ENCODE results near the gene TDRD6. TPM values are rescaled to one million over a fixed set of nuclear protein-coding genes. Genes with fewer than 3 reads are reported as not detected.

Gene TDRD6
- total and polyA plus RNA-seq, 2 donors (not counting 3 experiments of a cell fraction or from before 2014, with no cell fraction given): under 0.01 TPM; not detected in 1

- DNase-seq (ENCODE audit: low read depth, low spot score): no peak
- H3K4me3 ChIP-seq (replicated peaks in 1 of 3; ENCODE audit: insufficient read depth in 1 of 3, low read depth in 1 of 3, low read length in 3 of 3): no peak overlapping the region
- intact Hi-C loops (cut with micrococcal nuclease) (no loop called here), dilution Hi-C loops (cut with MboI; ENCODE audit: extremely low pct_ligation_motif_present, low sequenced_read_pairs) (no loop called here)
- H3K79me2 ChIP-seq (ENCODE audit: control insufficient read depth, insufficient read depth, low read length): no peaks in the 10 kb centered on the region
- H4K20me1 ChIP-seq (replicated peaks; ENCODE audit: control insufficient read depth, extremely low read depth, insufficient read depth, low read length): no peaks in the 10 kb centered on the region
- no peaks in the 10 kb centered on the region for H3K36me3 ChIP-seq (ENCODE audit: control insufficient read depth in 2 of 2, extremely low read depth in 1 of 2, insufficient read depth in 2 of 2, low read length in 2 of 2)
- TF ChIP-seq FOS (IDR thresholded peaks at IDR 0.05; ENCODE audit: borderline replicate concordance, insufficient read depth, low read length) (no peak), POLR2A (IDR thresholded peaks at IDR 0.05; ENCODE audit: low read depth, low read length) (no peak), MAX (IDR thresholded peaks at IDR 0.05; ENCODE audit: insufficient read depth, insufficient read length) (no peak), JUN (IDR thresholded peaks at IDR 0.05; ENCODE audit: borderline replicate concordance, insufficient read depth, insufficient read length, low read depth) (no peak), EZH2 (IDR thresholded peaks at IDR 0.05; ENCODE audit: borderline replicate concordance, low read depth, low read length, severe bottlenecking) (no peak), GATA2 (IDR thresholded peaks at IDR 0.05; ENCODE audit: insufficient read depth, insufficient read length, low read depth, low read length) (no peak), MYC (IDR thresholded peaks at IDR 0.05; ENCODE audit: low read depth, low read length) (no peak), CTCF (IDR thresholded peaks at IDR 0.05; ENCODE audit: extremely low read depth in 1 of 2, insufficient read depth in 1 of 2, low read depth in 1 of 2, low read length in 2 of 2) (no peak), POLR2AphosphoS5 (IDR thresholded peaks at IDR 0.05; ENCODE audit: insufficient read depth, low read depth, low read length) (no peak)
- no peaks in the 10 kb centered on the region for H3K9me1 ChIP-seq (replicated peaks; ENCODE audit: control insufficient read depth, extremely low read depth, insufficient read depth, low read length)
- POLR2A ChIA-PET: no interaction called here
- CTCF ChIA-PET: no interaction called here
- no peak overlapping the region for H3K4me2 ChIP-seq (ENCODE audit: insufficient read depth, low read length)
- BruUV-seq (replicated peaks): no TSS peak
- peaks cover 0 to 3% of the 10 kb centered on the region in 2 experiments for H3K27me3 ChIP-seq (ENCODE audit: control insufficient read depth in 2 of 2, insufficient read depth in 2 of 2, low read length in 2 of 2)
- H3K9me3 ChIP-seq (replicated peaks; ENCODE audit: control insufficient read depth, insufficient read depth, low read length): no peaks in the 10 kb centered on the region
- no peak overlapping the region for H3K27ac ChIP-seq (ENCODE audit: insufficient read depth, low read depth, low read length)
- H3K4me1 ChIP-seq (ENCODE audit: control insufficient read depth, extremely low read depth, insufficient read depth, low read length): no peaks in the 10 kb centered on the region
- H3K9ac ChIP-seq (replicated peaks; ENCODE audit: extremely low read depth, insufficient read depth, low read length): no peak overlapping the region
- FAIRE-seq: no peak
- no peak overlapping the region for H2AFZ ChIP-seq (ENCODE audit: low read depth, low read length)
Measured at GRCh38 chr6:46688117-46688965, 656 bp downstream of the TDRD6 start.

All from endothelial cell of umbilical vein (primary cell).